Astrocyte (in vitro differentiated cells and primary cell): ENCODE data around the gene GSTA2.

Experiments used
- EZH2 ChIP-seq: IDR thresholded peaks from 2 replicates; pipeline ENCODE4 v1.6.1; 2012; ENCODE audit warnings: mild to moderate bottlenecking, low read length, inconsistent platforms; ENCODE audit not compliant: insufficient read depth
- TF ChIP-seq, protein P1 (sequence below): IDR thresholded peaks from 2 replicates; pipeline ENCODE4 v1.5.1; 2011; ENCODE audit warnings: low read depth, mild to moderate bottlenecking, inconsistent platforms, low read length, moderate library complexity; ENCODE audit not compliant: insufficient read depth

GRCh38 chr6:52731719-52732118 is 31.6 kb downstream of the GSTA2 start:
- TF ChIP-seq, protein P1, sequence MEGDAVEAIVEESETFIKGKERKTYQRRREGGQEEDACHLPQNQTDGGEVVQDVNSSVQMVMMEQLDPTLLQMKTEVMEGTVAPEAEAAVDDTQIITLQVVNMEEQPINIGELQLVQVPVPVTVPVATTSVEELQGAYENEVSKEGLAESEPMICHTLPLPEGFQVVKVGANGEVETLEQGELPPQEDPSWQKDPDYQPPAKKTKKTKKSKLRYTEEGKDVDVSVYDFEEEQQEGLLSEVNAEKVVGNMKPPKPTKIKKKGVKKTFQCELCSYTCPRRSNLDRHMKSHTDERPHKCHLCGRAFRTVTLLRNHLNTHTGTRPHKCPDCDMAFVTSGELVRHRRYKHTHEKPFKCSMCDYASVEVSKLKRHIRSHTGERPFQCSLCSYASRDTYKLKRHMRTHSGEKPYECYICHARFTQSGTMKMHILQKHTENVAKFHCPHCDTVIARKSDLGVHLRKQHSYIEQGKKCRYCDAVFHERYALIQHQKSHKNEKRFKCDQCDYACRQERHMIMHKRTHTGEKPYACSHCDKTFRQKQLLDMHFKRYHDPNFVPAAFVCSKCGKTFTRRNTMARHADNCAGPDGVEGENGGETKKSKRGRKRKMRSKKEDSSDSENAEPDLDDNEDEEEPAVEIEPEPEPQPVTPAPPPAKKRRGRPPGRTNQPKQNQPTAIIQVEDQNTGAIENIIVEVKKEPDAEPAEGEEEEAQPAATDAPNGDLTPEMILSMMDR, result no peak
- no peak for TF ChIP-seq EZH2
